ENCODE results near the gene NFIX. TPM values are rescaled to one million over a fixed set of nuclear protein-coding genes. Genes with fewer than 3 reads are reported as not detected.

Gene NFIX
- total and polyA plus RNA-seq, 2 of the 13 experiments (the other 11 are each of a cell fraction or from before 2014, with no cell fraction given), result 3.4 to 5.4 TPM

DNA sequence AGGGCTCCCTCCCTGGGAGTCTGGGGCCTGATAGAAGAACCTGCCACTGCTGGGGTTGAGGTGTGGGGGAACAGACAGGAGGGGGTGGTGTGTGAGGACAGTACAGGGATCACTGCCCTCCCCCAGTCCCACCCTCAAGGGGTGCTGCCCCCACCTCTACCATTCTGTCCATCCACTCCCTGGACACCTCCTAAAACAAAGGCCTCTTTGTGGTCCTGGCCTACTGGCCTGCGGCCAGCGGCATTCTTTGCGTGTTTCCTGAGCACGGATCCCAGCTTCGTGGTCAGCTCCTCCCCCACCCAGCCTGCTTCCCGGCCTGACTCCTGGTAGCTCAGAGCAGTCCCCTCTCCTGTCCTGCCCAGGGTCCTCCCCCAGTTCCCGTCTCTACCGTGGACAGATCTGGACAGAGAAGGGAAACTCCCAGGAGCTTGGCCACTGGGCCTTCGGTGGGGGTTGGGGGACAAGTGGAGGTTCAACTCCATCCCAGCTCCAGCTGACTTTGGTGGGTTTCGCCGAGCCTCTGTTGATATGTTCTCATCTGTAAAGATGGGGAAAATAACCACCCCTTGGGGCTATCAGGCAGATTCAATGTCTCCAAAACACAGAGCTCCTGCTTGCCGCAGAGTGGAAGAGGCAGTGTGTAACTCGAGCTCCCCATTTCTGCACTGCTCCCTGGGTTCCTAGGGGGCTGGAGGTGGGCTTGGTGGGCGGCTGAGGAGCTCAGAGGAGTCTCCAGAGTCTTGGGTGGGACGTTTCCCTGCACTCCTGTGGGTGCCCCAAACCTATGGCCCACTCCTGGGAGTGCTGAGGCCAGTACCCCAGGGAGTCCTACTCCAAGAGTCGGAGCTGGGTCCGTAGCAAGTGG, 58.7 kb downstream of the NFIX start (continued):
- TF ChIP-seq KDM5B (CRISPR knock-in tag; IDR thresholded peaks at IDR 0.05; ENCODE audit: borderline replicate concordance), result peak; percentile 66; the same call in 1 of the 2 replicates
- no peak for TF ChIP-seq MAFG (CRISPR knock-in tag; IDR thresholded peaks at IDR 0.05)
- TF ChIP-seq KLF9 (CRISPR knock-in tag; IDR thresholded peaks at IDR 0.05; ENCODE audit: low read depth), result no peak
- TF ChIP-seq ZBTB1 (CRISPR knock-in tag; IDR thresholded peaks at IDR 0.05; ENCODE audit: borderline replicate concordance), result no peak
- no peak for TF ChIP-seq ZNF350 (CRISPR knock-in tag; IDR thresholded peaks at IDR 0.05; ENCODE audit: borderline replicate concordance, low read depth)
- no peak for TF ChIP-seq ZNF879 (CRISPR knock-in tag; IDR thresholded peaks at IDR 0.05)
- TF ChIP-seq ZKSCAN8 (CRISPR knock-in tag; IDR thresholded peaks at IDR 0.05; ENCODE audit: borderline replicate concordance), result no peak
- TF ChIP-seq ZNF543 (CRISPR knock-in tag; IDR thresholded peaks at IDR 0.05), result no peak
- peak; percentile 50; the same call in 1 of the 2 replicates for TF ChIP-seq GABPB1 (CRISPR knock-in tag; IDR thresholded peaks at IDR 0.05)
- TF ChIP-seq RORA (CRISPR knock-in tag; IDR thresholded peaks at IDR 0.05), result no peak
- TF ChIP-seq, protein P1, sequence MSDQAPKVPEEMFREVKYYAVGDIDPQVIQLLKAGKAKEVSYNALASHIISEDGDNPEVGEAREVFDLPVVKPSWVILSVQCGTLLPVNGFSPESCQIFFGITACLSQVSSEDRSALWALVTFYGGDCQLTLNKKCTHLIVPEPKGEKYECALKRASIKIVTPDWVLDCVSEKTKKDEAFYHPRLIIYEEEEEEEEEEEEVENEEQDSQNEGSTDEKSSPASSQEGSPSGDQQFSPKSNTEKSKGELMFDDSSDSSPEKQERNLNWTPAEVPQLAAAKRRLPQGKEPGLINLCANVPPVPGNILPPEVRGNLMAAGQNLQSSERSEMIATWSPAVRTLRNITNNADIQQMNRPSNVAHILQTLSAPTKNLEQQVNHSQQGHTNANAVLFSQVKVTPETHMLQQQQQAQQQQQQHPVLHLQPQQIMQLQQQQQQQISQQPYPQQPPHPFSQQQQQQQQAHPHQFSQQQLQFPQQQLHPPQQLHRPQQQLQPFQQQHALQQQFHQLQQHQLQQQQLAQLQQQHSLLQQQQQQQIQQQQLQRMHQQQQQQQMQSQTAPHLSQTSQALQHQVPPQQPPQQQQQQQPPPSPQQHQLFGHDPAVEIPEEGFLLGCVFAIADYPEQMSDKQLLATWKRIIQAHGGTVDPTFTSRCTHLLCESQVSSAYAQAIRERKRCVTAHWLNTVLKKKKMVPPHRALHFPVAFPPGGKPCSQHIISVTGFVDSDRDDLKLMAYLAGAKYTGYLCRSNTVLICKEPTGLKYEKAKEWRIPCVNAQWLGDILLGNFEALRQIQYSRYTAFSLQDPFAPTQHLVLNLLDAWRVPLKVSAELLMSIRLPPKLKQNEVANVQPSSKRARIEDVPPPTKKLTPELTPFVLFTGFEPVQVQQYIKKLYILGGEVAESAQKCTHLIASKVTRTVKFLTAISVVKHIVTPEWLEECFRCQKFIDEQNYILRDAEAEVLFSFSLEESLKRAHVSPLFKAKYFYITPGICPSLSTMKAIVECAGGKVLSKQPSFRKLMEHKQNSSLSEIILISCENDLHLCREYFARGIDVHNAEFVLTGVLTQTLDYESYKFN (CRISPR knock-in tag; conservative IDR thresholded peaks at IDR 0.05), result peak; percentile 97
- TF ChIP-seq PHB2 (IDR thresholded peaks at IDR 0.05; ENCODE audit: partially characterized antibody), result no peak
- no peak for TF ChIP-seq HNRNPK (IDR thresholded peaks at IDR 0.05; ENCODE audit: low read depth, low read length, poor library complexity, severe bottlenecking)
- no peak for TF ChIP-seq ZNF3 (CRISPR knock-in tag; IDR thresholded peaks at IDR 0.05)
- TF ChIP-seq, protein P2, sequence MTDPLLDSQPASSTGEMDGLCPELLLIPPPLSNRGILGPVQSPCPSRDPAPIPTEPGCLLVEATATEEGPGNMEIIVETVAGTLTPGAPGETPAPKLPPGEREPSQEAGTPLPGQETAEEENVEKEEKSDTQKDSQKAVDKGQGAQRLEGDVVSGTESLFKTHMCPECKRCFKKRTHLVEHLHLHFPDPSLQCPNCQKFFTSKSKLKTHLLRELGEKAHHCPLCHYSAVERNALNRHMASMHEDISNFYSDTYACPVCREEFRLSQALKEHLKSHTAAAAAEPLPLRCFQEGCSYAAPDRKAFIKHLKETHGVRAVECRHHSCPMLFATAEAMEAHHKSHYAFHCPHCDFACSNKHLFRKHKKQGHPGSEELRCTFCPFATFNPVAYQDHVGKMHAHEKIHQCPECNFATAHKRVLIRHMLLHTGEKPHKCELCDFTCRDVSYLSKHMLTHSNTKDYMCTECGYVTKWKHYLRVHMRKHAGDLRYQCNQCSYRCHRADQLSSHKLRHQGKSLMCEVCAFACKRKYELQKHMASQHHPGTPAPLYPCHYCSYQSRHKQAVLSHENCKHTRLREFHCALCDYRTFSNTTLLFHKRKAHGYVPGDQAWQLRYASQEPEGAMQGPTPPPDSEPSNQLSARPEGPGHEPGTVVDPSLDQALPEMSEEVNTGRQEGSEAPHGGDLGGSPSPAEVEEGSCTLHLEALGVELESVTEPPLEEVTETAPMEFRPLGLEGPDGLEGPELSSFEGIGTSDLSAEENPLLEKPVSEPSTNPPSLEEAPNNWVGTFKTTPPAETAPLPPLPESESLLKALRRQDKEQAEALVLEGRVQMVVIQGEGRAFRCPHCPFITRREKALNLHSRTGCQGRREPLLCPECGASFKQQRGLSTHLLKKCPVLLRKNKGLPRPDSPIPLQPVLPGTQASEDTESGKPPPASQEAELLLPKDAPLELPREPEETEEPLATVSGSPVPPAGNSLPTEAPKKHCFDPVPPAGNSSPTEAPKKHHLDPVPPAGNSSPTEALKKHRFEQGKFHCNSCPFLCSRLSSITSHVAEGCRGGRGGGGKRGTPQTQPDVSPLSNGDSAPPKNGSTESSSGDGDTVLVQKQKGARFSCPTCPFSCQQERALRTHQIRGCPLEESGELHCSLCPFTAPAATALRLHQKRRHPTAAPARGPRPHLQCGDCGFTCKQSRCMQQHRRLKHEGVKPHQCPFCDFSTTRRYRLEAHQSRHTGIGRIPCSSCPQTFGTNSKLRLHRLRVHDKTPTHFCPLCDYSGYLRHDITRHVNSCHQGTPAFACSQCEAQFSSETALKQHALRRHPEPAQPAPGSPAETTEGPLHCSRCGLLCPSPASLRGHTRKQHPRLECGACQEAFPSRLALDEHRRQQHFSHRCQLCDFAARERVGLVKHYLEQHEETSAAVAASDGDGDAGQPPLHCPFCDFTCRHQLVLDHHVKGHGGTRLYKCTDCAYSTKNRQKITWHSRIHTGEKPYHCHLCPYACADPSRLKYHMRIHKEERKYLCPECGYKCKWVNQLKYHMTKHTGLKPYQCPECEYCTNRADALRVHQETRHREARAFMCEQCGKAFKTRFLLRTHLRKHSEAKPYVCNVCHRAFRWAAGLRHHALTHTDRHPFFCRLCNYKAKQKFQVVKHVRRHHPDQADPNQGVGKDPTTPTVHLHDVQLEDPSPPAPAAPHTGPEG (CRISPR knock-in tag; IDR thresholded peaks at IDR 0.05), result no peak
- peak; percentile 75; the same call in 1 of the 2 replicates for TF ChIP-seq TBX3 (IDR thresholded peaks at IDR 0.05; ENCODE audit: borderline replicate concordance)
- TF ChIP-seq PLRG1 (conservative IDR thresholded peaks at IDR 0.05), result no peak
- TF ChIP-seq, protein P3, sequence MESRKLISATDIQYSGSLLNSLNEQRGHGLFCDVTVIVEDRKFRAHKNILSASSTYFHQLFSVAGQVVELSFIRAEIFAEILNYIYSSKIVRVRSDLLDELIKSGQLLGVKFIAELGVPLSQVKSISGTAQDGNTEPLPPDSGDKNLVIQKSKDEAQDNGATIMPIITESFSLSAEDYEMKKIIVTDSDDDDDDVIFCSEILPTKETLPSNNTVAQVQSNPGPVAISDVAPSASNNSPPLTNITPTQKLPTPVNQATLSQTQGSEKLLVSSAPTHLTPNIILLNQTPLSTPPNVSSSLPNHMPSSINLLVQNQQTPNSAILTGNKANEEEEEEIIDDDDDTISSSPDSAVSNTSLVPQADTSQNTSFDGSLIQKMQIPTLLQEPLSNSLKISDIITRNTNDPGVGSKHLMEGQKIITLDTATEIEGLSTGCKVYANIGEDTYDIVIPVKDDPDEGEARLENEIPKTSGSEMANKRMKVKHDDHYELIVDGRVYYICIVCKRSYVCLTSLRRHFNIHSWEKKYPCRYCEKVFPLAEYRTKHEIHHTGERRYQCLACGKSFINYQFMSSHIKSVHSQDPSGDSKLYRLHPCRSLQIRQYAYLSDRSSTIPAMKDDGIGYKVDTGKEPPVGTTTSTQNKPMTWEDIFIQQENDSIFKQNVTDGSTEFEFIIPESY (CRISPR knock-in tag; IDR thresholded peaks at IDR 0.05), result peak; percentile 29; the same call in 1 of the 2 replicates
- no peak for TF ChIP-seq SRY (CRISPR knock-in tag; IDR thresholded peaks at IDR 0.05)
